Tibial nerve (tissue), 4 donors: ENCODE data around the gene FAM117A.

Experiments
- CTCF ChIP-seq, 5 experiments: fragments of 200-600 bp in 3 of 5; fragments of 450-650 bp in 2 of 5; sonication (generic) in 3 of 5; IDR thresholded peaks; one replicate each; pipeline ENCODE4 v1.5.1; 2016 to 2019; ENCODE audit warnings: antibody characterized with exemption in 5 of 5, mild to moderate bottlenecking in 3 of 5, moderate library complexity in 2 of 5
- EP300 ChIP-seq, 2 donors: sonication (generic); formaldehyde crosslinking; IDR thresholded peaks; one replicate each; pipeline ENCODE4 v1.6.1; 2017; ENCODE audit warnings: antibody characterized with exemption in 2 of 2, mild to moderate bottlenecking in 1 of 2

GRCh38 chr17:49670002-49670401 lies 93.9 kb downstream of the FAM117A start:
- TF ChIP-seq CTCF (IDR thresholded peaks at IDR 0.05), result no peak
- no peak for TF ChIP-seq EP300 (IDR thresholded peaks at IDR 0.05)
